HFFc6 (cell line): Measurements from ENCODE around the gene CHAC1. TPM values are rescaled to one million over a fixed set of nuclear protein-coding genes. Genes with fewer than 3 reads are reported as not detected.
"Not testable (repeated sequence)": the region's sequence is repeated elsewhere in the genome, so short reads cannot be mapped to it uniquely, and the experiment has no call there.

Experiments
- DNase-seq: peaks from one replicate; pipeline ENCODE4 v3.0.0-alpha.2; 2018
- H3K27ac Mint-ChIP-seq: 2 replicates; pipeline ENCODE4 v1.8.0; 2020; ENCODE audit warnings: mild to moderate bottlenecking, mixed read lengths
- H3K27me3 Mint-ChIP-seq: 2 replicates; pipeline ENCODE4 v1.8.0; 2021; ENCODE audit warnings: mild to moderate bottlenecking, moderate library complexity, mixed read lengths; ENCODE audit not compliant: insufficient read depth
- H3K36me3 Mint-ChIP-seq: 2 replicates; pipeline ENCODE4 v1.8.0; 2021; ENCODE audit warnings: low read depth, mixed read lengths
- H3K4me1 Mint-ChIP-seq: 2 replicates; pipeline ENCODE4 v1.8.0; 2020; ENCODE audit warnings: low read depth, mixed read lengths
- H3K4me3 Mint-ChIP-seq: 2 replicates; pipeline ENCODE4 v1.8.0; 2020; ENCODE audit warnings: mild to moderate bottlenecking, moderate library complexity, mixed read lengths
- H3K9me3 Mint-ChIP-seq: 2 replicates; pipeline ENCODE4 v1.8.0; 2020; ENCODE audit warnings: mild to moderate bottlenecking, mixed read lengths
- total RNA-seq, 6 experiments: library from RNA; stranded (reverse); fragmentation: NEBNext Ultra II Directional; extraction: Animal tissue kit (Norgen Biotek cat#: 25700); gene quantifications; 2 replicates in 1 of 6; 3 replicates in 5 of 6; pipeline ENCODE4 v1.2.3, GENCODE V29; 2021
- TF ChIP-seq, protein P1 (sequence below): fragments of 200-600 bp; sonication (generic); IDR thresholded peaks from 2 replicates; pipeline ENCODE4 v1.5.0; 2021; ENCODE audit warnings: antibody characterized with exemption, mild to moderate bottlenecking

Gene CHAC1
- total RNA-seq, 6 experiments from 2014 or later = 20.8 to 26.0 (median 24.2) TPM

DNA sequence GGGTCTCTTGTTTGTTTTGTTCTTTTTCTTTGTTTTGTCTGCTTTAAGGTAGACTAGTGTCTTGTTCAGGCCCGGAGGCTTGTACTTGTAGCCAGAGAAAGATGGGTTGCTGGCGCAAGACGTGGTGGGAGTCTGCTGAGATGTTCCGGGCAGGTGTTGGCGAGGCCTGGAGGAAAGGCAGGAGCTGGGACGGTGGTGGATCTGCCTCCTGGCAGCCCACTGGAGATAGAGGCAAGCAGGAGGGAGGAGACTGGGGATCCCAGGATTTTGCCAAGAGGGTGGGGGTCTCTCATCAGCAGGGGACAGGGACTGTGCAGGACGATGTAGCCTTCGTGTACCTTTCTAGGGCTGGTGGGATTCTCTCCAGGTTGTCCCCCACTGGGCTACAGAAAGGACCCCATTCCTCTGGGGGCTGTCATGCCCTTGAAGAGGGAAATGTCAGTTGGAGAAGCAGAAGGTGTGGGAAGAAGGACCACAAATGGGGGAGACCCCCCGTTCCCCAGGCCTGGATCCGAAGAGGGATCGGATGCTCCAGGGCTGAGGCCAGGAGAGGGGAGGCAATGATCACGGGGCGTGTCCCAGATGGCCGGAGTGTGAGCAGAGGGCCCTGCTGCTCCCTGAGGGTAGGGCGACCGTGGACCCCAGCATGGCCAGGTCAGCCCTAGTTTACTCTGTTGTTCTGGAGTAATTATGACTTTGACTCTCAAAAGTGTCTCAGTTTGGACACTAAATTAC, 7.0 kb downstream of the CHAC1 start:
- no peak overlapping the region for H3K27ac Mint-ChIP-seq
- DNase-seq = no peak
- TF ChIP-seq, protein P1, sequence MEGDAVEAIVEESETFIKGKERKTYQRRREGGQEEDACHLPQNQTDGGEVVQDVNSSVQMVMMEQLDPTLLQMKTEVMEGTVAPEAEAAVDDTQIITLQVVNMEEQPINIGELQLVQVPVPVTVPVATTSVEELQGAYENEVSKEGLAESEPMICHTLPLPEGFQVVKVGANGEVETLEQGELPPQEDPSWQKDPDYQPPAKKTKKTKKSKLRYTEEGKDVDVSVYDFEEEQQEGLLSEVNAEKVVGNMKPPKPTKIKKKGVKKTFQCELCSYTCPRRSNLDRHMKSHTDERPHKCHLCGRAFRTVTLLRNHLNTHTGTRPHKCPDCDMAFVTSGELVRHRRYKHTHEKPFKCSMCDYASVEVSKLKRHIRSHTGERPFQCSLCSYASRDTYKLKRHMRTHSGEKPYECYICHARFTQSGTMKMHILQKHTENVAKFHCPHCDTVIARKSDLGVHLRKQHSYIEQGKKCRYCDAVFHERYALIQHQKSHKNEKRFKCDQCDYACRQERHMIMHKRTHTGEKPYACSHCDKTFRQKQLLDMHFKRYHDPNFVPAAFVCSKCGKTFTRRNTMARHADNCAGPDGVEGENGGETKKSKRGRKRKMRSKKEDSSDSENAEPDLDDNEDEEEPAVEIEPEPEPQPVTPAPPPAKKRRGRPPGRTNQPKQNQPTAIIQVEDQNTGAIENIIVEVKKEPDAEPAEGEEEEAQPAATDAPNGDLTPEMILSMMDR = no peak
- H3K36me3 Mint-ChIP-seq = peaks cover 14% of the 10 kb centered on the region
- peaks cover 22% of the 10 kb centered on the region for H3K4me1 Mint-ChIP-seq
- H3K4me3 Mint-ChIP-seq = no peak overlapping the region
- no peaks in the 10 kb centered on the region for H3K9me3 Mint-ChIP-seq
- H3K27me3 Mint-ChIP-seq = peaks cover 4% of the 10 kb centered on the region

DNA sequence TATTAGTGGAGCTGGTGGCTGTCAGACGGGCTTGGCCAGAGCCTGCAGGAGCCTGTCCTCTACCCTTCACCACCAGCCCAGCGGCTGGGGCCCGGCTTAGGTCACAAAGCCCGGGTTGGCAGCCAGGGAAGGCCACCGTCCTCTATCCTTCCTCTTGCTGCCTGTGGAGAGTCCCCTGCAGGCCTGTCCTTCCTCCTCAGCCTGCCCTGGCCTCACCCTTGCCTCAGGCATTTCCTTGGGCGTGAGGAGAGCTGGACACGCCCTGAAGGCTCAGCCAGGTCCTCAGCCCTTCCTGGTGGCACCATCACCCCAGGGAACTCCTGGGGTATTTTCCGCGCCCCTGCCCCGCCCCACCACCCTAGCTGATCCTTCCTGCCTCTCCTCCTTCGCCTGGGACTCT, 7.7 kb downstream of the CHAC1 start:
- H3K27ac Mint-ChIP-seq = no peak overlapping the region
- TF ChIP-seq, protein P1 = no peak
- no peak overlapping the region for H3K4me3 Mint-ChIP-seq
- no peak for DNase-seq
- H3K27me3 Mint-ChIP-seq = peaks cover 4% of the 10 kb centered on the region
- no peaks in the 10 kb centered on the region for H3K9me3 Mint-ChIP-seq
- peaks cover 12% of the 10 kb centered on the region for H3K36me3 Mint-ChIP-seq
- H3K4me1 Mint-ChIP-seq = peaks cover 19% of the 10 kb centered on the region

DNA sequence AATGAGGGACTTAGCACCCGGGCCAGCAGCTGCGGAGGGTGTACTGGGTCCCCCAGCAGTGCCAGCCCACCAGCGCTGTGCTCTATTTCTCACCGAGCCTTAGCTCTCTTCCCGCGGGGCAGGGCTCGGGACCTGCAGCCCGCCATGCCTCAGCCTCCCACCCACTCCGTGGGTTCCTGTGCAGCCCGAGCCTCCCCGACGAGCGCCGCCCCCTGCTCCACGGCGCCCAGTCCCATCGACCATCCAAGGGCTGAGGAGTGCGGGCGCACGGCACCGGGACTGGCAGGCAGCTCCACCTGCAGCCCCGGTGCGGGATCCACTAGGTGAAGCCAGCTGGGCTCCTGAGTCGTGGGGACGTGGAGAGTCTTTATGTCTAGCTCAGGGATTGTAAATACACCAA, 8.5 kb downstream of the CHAC1 start:
- peaks cover 18% of the 10 kb centered on the region for H3K4me1 Mint-ChIP-seq
- H3K4me3 Mint-ChIP-seq, DNase-seq, H3K27ac Mint-ChIP-seq, H3K36me3 Mint-ChIP-seq, H3K9me3 Mint-ChIP-seq, H3K27me3 Mint-ChIP-seq: not testable (repeated sequence)

DNA sequence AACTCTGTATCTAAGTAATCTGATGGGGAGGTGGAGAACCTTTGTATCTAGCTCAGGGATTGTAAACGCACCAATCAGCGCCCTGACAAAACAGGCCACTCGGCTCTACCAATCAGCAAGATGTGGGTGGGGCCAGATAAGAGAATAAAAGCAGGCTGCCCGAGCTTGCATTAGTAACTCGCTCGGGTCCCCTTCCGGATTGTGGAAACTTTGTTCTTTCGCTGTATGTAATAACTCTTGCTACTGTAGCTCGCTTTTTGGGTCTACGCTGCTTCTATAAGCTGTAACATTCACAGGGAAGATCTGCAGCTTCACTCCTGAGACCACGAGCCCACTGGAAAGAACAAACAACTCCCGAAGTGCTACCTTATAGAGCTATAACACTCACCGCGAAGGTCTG, 9.0 kb downstream of the CHAC1 start:
- not testable (repeated sequence) for H3K27ac Mint-ChIP-seq, H3K4me3 Mint-ChIP-seq, H3K27me3 Mint-ChIP-seq, H3K9me3 Mint-ChIP-seq, DNase-seq, H3K36me3 Mint-ChIP-seq
- peaks cover 19% of the 10 kb centered on the region for H3K4me1 Mint-ChIP-seq

DNA sequence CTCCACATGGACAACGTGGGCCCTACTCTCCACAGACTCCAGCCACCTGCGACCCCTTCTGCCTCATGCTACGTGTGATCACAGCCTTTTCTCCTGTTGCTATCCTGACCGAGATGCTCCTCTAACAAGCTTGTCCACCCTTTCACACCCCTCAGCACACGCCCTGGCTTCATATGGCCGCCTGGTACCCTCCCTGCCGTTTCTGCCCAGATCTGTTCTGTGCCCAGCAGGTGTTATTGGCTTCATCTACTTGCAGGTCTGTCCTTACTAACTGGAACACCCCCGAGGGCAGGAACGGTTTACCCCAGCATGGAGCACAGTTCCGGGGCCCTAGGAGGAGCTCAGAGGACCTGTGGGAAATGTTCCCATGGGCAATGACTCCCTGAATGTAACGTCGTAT, 9.9 kb downstream of the CHAC1 start:
- no peak for DNase-seq
- Mint-ChIP-seq H3K27ac (no peak overlapping the region), H3K36me3 (peaks cover 9% of the 10 kb centered on the region), H3K4me3 (no peak overlapping the region), H3K4me1 (peaks cover 19% of the 10 kb centered on the region), H3K27me3 (peaks cover 2% of the 10 kb centered on the region), H3K9me3 (no peaks in the 10 kb centered on the region)
- TF ChIP-seq, protein P1 = no peak

DNA sequence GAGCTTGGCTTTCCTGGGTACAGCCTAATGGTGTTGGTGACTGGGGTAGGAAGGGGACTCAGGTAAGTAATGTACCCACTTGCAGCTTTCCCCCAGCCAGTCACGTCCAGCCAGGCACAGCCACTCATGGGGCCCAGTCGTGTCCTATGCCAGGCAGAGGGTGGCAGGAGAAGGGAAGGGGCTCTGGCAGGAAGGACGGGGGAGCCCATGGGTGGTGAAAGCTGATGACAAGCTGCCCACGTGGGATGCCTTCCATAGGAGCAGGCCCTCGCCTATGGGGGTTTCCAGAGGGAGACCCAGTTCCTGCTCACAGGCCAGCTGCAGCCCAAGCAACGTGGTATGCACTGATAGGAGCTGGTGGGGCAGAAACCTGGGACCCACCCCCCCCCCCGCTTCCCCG, 10.7 kb downstream of the CHAC1 start:
- Mint-ChIP-seq H3K9me3 (no peaks in the 10 kb centered on the region), H3K27me3 (no peaks in the 10 kb centered on the region; the same call in none of the 2 replicates), H3K4me3 (no peak overlapping the region), H3K4me1 (peaks cover 19% of the 10 kb centered on the region), H3K27ac (no peak overlapping the region), H3K36me3 (peaks cover 9% of the 10 kb centered on the region)
- no peak for DNase-seq
- TF ChIP-seq, protein P1 = no peak
